Stimulated activated CD4-positive, alpha-beta T cell treated with anti-CD3 and anti-CD28 coated beads, Interleukin-12 subunit alpha, Interleukin-12 subunit beta, amount 100 ng/mL, for 48 hours (primary cell): Measurements from ENCODE around the gene MYO1E.
A peak's percentile ranks its signal among the peaks of the same experiment; 100 is the strongest.
"Not testable (repeated sequence)": the region's sequence is repeated elsewhere in the genome, so short reads cannot be mapped to it uniquely, and the experiment has no call there.

ENCODE experiments used
- DNase-seq, 3 donors: peaks; one replicate each; pipeline ENCODE4 v3.0.0-alpha.2; 2020; ENCODE audit warnings: low read depth in 2 of 3, low spot score in 1 of 3

The MYO1E gene

GRCh38 chr15:59352189-59352588 is 20.5 kb downstream of the MYO1E start:
- DNase-seq: no peak

DNA sequence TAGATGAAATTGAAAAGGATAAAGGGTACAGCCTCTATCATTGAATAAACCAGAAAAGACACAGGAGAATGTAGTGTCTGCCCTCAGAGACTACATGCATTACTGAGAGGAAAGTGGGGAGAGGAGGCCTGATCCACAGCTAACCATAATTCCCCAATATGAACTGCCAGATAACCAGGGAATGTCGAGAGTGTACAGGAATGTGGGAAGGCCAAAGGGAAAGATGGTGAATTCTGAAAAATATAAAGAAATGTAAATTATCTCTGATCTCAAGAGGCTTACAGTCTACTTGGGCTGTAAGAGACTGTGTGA is 22.3 kb downstream of the MYO1E start:
- DNase-seq: no peak

- DNase-seq: peak; percentile 10 to 20 (median 13)
These were observed 22.8 kb downstream of the MYO1E start for GRCh38 chr15:59349680-59350420.

DNA sequence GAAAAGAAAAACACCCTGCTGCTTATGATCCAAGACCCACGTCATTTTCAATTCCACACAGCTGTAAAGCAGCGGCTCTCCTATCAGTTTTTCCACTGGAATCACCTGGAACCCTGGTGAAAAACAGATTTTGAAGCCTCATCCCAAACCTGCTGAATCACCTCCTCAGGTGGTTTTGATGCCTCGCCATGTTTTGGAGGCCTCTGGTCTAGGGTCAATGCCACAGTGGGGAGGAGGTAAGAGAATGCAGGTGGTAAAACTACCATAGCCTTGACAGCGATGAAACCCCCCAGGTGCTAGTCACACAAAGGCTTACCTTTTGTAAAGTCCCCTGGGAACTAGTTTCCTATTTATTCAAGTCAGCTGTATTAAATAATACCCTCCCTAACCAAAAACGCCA is 24.8 kb downstream of the MYO1E start:
- no peak for DNase-seq

GRCh38 chr15:59346951-59347350 is 25.7 kb downstream of the MYO1E start:
- DNase-seq: no peak

DNA sequence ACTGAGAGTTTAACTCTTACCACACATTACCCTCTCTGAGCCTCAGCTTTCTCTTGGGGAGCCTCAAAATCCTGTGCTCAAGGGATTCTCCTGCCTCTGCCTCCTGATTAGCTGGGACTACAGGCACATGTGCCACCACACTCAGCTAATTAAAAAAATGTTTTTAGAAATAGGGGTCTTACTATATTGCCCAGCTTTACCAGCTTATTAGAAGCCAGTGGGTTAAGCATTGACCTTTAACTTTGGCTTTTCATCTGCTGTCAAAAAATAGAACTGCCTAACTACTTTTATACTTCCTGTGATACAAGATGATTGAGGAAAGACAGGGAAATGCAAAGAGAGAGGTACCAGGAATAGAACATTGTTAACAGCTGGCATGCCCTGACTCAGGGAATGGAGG is 27.3 kb downstream of the MYO1E start:
- DNase-seq: no peak

DNA sequence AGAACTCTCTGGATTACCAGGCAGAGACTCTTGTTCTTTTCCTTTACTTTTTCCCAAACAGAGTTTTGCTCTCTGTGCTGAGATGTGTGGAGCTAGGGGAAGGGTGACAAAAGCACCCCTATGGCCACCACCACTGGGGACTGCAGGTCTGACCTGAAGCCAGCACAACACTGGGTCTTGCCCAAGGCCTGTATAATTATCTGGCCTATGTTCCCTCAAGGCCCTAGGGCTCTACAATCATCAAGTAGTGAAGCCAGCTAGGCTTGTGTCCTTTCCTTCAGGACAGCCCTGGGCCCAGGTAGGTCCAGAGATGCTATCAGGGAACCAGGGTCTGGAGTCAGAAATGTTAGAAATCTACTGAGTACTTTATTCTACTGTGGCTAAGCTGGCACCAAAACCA is 28.4 kb downstream of the MYO1E start:
- DNase-seq: no peak

DNA sequence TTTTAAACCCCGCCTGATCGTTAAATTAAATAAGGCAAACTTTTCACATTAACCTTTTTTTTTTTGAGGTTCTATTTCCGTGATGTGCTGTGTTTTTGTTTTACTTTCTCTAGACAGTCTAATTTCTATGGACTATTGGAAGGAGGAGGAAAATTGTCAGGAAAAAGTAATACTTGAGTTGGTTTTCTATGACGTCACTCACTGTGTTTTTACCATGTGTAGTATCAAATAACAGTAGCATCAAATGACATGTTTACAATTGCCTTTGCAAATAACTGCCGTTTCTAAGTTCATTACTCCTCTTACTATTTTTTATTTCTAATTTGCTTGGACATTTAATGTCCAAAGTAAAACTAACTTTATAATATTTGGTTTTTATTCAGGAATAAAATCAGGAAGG is 32.3 kb downstream of the MYO1E start:
- DNase-seq: no peak

DNA sequence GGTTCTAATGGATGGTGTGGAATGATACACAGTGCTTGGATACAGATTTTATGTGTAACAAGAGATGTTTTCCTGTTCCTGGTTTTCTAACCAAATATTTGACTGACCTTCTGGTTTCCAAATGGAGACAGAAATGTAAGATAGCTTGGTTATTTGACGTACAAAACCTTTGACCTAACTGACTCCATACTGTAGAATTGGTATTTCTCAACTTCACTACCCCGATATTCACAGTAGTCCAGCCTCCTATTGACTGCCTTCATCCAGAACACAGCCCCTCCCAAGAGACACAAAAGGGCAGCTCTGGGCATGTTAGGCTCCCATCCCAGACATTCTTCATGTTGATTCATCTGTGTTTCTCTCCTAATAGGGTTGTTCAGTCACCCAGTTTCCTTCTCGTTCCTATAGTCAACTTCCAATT is 33.4 kb downstream of the MYO1E start:
- no peak for DNase-seq

DNA sequence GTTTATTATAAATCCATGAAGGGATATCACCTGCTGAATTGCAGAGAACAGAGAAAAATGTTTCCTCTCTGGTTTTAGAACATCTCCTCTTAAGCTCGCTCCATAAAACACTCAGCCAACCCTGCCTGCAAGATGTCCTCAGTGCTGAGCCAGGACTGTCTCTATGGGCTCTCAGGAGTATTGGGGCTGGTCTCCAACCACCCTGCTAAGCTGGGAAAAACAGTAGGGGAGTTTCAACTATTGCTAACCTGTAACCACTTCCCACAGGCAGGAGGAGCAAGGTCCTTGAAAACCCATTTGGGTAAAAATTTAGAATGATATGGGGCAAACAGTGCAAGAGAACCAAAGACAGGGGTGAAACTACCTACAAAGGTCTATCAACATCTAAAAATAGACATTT is 34.3 kb downstream of the MYO1E start:
- DNase-seq: no peak

- DNase-seq: not testable (repeated sequence)
These were observed 35.9 kb downstream of the MYO1E start for GRCh38 chr15:59336725-59337124.

- DNase-seq: no peak
These were observed 37.4 kb downstream of the MYO1E start for GRCh38 chr15:59335207-59335786.

GRCh38 chr15:59334076-59334415 is 38.6 kb downstream of the MYO1E start:
- DNase-seq: no peak

DNA sequence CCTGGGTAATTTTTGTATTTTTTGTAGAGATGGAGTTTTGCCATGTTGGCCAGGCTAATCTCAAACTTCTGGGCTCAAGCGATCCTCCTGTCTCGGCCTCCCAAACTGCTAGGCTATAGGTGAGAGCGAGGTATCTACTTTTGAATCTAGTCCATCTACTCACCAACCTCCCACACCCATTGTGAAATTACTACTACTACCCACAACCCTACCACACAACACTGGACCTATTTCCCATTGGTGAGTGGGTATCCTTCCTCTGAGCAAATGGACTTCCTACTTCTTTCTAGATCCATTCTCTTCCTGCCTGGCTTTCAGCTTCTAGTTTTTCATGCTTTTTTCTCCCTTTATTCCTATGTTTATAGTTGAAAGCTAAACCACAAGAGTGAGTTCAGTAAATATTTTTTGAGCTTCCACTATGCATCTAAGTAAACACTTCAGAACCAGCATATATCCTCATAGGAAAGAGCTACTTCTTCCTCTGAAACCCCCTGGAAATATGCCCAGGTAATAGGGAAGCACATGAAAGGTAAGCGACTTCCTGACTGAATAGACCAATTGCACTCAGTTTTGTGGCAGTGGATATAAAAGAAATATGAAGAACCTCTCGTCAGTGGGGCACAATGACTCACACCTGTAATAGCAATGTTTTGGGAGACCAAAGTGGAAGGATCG is 39.1 kb downstream of the MYO1E start:
- no peak for DNase-seq

GRCh38 chr15:59332009-59332408 is 40.7 kb downstream of the MYO1E start:
- no peak for DNase-seq

DNA sequence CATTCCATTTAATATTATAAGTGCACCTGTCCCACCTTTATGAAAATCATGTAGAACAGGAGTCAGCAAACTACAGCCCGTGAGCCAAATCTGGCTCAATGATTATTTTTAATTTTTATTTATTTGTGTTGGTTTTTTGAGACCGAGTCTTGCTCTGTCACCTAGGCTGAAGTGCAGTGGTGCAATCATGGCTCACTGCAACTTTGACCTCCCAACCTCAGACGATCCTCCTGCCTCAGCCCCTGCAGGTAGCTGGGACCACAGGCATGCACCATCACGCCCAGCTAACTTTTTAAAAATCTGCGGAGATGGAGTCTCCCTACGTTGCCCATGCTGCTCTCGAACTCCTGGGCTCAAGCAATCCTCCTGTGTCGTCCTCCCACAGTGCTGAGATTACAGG is 42.0 kb downstream of the MYO1E start:
- no peak for DNase-seq

- DNase-seq: no peak
These were observed 42.9 kb downstream of the MYO1E start for GRCh38 chr15:59329570-59330350.

DNA sequence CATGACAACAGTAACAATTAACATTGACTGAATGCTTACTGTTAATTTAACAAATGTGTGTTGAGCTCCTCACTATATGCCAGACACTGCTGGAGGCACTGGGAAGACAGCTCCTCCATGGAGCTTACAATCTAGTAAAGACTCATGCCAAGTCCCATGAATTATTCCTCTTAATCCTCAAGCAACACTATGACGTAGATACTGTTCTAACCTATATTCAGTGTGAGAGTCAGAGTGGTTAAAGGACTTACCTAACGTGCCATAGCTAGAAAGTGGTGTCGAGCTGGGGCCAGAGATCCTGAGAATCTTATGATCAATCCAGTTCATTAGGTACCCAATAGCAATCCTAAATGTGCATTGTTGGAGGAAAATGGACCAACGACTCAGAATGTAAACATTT is 43.6 kb downstream of the MYO1E start:
- DNase-seq: no peak

DNA sequence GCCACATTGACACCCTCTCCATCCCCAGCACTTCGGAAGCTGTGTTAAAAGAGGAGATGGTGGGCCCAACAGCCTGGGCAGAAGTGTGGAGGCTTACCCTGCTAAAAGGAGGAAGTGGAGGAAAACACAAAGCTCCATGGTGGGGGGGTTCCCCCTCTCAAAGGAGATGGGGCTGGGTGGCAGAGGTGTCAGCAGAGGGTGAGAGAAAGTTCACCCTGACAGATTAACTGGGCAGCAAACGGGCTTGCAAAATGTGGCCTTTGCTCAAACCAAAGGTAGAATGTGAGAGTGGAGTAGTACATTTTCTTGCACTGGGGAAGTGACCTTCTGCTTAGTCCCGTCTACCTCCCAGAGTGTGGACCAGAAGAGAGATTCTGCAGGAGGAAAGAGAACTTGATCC is 44.7 kb downstream of the MYO1E start:
- DNase-seq: no peak

DNA sequence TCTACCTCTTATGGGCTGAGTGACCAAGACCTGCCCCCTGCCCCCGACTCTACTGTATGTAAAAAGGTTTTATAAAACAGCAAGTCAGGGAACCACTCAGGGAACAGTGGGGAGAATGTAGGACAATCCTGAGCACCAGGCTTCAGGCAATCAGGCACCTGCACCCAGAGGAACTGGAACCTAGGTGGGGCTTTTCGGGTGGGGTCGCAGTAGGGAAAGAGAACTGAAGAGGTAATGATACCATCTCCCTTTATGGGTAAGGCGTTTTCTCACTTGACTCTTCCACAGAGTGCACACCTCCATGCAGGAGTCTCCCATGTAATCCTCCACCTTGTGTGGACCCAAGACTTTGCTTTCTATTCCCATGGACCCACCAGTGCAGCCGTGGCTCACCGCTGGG is 45.8 kb downstream of the MYO1E start:
- no peak for DNase-seq

DNA sequence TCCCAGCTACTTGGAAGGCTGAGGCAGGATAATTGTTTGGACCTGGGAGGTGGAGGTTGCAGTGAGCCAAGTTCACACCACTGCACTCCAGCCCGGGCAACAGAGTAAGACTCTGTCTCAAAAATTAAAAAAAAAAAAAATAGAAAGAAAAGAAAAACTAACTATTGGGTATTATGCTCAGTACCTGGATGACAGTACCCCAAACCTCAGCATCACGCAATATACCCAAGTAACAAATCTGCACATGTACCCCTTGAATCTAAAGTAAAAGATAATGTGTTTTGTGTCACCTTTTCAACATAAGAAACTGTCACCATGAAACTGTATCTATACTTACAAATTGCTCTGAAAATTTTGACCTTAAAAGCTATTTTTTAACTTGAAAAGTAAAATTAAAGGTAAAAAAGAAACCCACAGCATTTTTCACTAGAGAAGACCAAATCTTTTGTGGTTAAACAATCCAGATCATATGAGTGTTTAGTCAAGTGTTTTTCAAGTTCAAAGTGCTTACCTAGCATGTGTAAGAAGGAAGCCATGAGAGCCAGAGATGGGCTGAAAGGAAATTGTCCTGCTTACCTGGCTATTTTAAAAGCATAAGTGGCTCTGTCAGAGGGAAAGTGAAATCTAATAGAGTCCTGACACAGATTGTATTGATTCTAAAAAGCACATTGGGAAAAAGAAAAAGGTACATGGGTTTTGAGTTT is 50.5 kb downstream of the MYO1E start:
- DNase-seq: no peak
